Naive thymus-derived CD8-positive, alpha-beta T cell (primary cell): ENCODE results near the gene VPREB1. TPM values are rescaled to one million over a fixed set of nuclear protein-coding genes. Genes with fewer than 3 reads are reported as not detected.
"Not testable (repeated sequence)": the region's sequence is repeated elsewhere in the genome, so short reads cannot be mapped to it uniquely, and the experiment has no call there.

Experiments used
- ATAC-seq, 2 donors: fragments of 150-1000 bp; cut with Tn5 transposase in 1 of 2; sonication (Bioruptor Pico), chemical (Tn5 transposase) in 1 of 2; 1 replicate in 1 of 2; 2 replicates in 1 of 2; pipeline ENCODE4 v1.10.0; 2021; ENCODE audit warnings: mild to moderate bottlenecking in 2 of 2, moderate library complexity in 2 of 2
- POLR2A ChIA-PET: fragments of 350-600 bp; sonication (Branson Sonifier 250); formaldehyde crosslinking; loops from one replicate; lab custom pipeline; 2021; ENCODE audit warnings: antibody characterized with exemption; lab: Charles Lee
- DNase-seq, 10 donors: peaks; one replicate each; pipeline versions ENCODE4 v3.0.0 to v3.0.0-alpha.2; 2020 to 2022
- H3K27ac Mint-ChIP-seq, 10 donors: one replicate each; pipeline ENCODE4 v1.8.0; 2020 to 2022; ENCODE audit warnings: mild to moderate bottlenecking in 10 of 10, mixed read lengths in 10 of 10, moderate library complexity in 4 of 10, inconsistent platforms in 1 of 10
- H3K27me3 Mint-ChIP-seq, 5 donors: one replicate each; pipeline ENCODE4 v1.8.0; 2021 to 2022; ENCODE audit warnings: mixed read lengths in 5 of 5
- H3K36me3 Mint-ChIP-seq, 3 donors: one replicate each; pipeline ENCODE4 v1.8.0; 2020 to 2022; ENCODE audit warnings: mixed read lengths in 3 of 3, mild to moderate bottlenecking in 2 of 3, inconsistent platforms in 1 of 3
- H3K4me1 Mint-ChIP-seq, 4 donors: one replicate each; pipeline ENCODE4 v1.8.0; 2021 to 2022; ENCODE audit warnings: mixed read lengths in 4 of 4
- H3K4me3 Mint-ChIP-seq, 10 donors: one replicate each; pipeline ENCODE4 v1.8.0; 2020 to 2022; ENCODE audit warnings: mild to moderate bottlenecking in 10 of 10, mixed read lengths in 10 of 10, moderate library complexity in 6 of 10, inconsistent platforms in 1 of 10
- H3K9me3 Mint-ChIP-seq, 9 donors: one replicate each; pipeline ENCODE4 v1.8.0; 2020 to 2022; ENCODE audit warnings: mixed read lengths in 9 of 9, mild to moderate bottlenecking in 3 of 9, inconsistent platforms in 1 of 9, moderate library complexity in 1 of 9
- polyA plus RNA-seq, 3 donors: library from polyadenylated mRNA; unstranded; fragments of 300-500 nt; fragmentation: Illumina TruSeq; gene quantifications; one replicate each; pipeline ENCODE4 v1.2.3, GENCODE V29; 2021
- total RNA-seq, 8 experiments: library from RNA in 2 of 8; stranded (reverse) in 2 of 8; gene quantifications; one replicate each; pipeline ENCODE4 v1.2.3 and lab custom pipeline; 2021 to 2026

Gene VPREB1
- total and polyA plus RNA-seq, 5 experiments from 2014 or later, result not detected

DNA sequence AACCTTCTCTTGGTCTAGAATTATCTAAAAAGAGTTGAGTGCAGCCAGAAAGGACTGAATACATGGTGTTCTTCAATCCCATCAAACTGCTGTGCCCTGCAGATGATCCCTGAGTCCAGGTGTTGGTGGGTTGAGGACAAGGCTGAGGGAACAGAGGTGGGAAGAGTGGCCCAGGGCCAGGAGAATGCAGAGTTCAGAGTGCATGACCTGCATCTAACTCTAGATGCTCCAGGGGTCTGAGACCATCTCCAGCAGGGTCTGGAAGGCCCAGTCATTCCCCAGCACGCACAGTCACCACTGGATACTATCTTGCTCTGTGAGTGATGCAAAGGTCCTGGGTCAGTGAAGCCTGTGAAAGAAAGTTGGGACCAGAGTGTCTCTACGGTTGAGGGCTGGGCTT lies 2.1 kb upstream of the VPREB1 start:
- POLR2A ChIA-PET, result no interaction called here
- H3K36me3 Mint-ChIP-seq, result no peaks in the 10 kb centered on the region
- H3K9me3 Mint-ChIP-seq, result no peaks in the 10 kb centered on the region
- no peak overlapping the region for H3K27ac Mint-ChIP-seq
- no peak overlapping the region for H3K4me3 Mint-ChIP-seq
- DNase-seq, result no peak
- no peak for ATAC-seq
- H3K27me3 Mint-ChIP-seq, result peaks cover 3 to 29% (median 19%) of the 10 kb centered on the region in 5 donors
- H3K4me1 Mint-ChIP-seq, result peaks cover 5 to 26% (median 8%) of the 10 kb centered on the region in 4 donors

GRCh38 chr22:22243033-22243680 lies 1.4 kb upstream of the VPREB1 start:
- H3K27ac Mint-ChIP-seq, result no peak overlapping the region
- no peak overlapping the region for H3K4me3 Mint-ChIP-seq
- H3K36me3 Mint-ChIP-seq, result no peaks in the 10 kb centered on the region
- DNase-seq, result no peak
- POLR2A ChIA-PET, result no interaction called here
- no peaks in the 10 kb centered on the region for H3K9me3 Mint-ChIP-seq
- peaks cover 3 to 29% (median 19%) of the 10 kb centered on the region in 5 donors for H3K27me3 Mint-ChIP-seq
- no peak for ATAC-seq
- H3K4me1 Mint-ChIP-seq, result peaks cover 5 to 29% (median 9%) of the 10 kb centered on the region in 4 donors

DNA sequence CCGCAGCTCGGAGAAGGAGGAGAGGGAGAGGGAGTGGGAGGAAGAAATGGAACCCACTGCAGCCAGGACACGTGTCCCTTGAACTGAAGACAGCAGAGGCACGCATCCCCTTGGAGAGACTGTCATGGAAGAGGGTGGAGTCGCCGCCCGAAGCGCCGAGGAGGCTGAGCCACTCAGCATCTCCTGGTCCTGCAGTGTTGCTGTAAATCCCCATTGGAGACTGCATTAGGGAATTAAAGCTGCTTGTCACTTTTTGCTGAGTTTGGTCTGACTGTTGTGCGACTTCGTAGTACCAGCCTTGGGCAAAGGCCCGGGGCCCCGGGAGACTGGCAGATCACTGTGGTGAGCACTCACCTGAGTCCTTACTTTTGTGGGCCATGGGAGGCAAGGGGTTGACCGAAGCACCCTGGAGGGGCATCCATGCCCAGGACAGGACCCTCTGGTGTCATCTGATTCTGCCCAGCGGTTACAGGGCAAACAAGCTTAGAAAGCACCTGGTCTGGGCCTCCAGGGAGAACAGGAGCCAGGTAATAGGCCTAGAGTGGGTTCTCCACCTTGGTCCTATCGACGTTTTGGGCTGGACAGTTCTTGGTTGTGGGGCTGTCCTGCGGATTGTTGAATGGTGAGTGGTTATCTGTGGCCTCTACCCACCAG lies 797 bp downstream of the VPREB1 start:
- ATAC-seq, result no peak
- Mint-ChIP-seq H3K36me3 (no peaks in the 10 kb centered on the region), H3K27ac (peak overlapping the region in 1 of 10 donors; percentile 48), H3K27me3 (peaks cover 3 to 29% (median 16%) of the 10 kb centered on the region in 5 donors), H3K4me3 (no peak overlapping the region), H3K4me1 (peaks cover 16 to 42% (median 23%) of the 10 kb centered on the region in 4 donors), H3K9me3 (no peaks in the 10 kb centered on the region)
- POLR2A ChIA-PET, result no interaction called here
- no peak for DNase-seq

DNA sequence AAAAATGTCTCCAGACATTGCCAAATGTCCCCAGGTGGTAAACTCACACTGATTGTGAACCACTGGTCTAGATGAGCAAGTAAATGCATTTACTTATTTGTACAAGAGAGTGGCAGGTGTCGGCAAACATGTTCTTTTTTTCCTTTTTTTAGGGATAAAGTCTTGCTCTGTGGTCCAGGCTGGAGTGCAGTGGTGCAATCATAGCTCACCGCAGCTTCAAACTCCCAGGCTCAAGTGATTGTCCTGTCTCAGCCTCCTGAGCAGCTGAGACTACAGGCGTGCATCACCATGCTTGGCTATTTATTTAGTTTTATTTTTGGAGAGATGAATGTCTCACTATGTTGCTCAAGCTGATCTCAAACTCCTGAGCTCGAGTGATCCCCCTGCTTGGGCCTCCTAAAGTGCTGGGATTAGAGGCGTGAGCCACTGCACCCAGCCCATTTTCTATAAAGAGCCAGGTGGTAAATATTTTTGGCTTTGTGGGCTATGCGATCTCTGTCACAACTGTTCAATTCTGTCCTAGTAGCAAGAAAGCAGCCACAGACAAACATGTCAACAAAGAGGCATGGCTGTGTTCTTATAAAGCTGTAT lies 1.4 kb downstream of the VPREB1 start:
- POLR2A ChIA-PET, result no interaction called here
- H3K27me3 Mint-ChIP-seq, result peaks cover 3 to 25% (median 16%) of the 10 kb centered on the region in 5 donors
- ATAC-seq (no peak), DNase-seq (no peak)
- H3K36me3 Mint-ChIP-seq, result no peaks in the 10 kb centered on the region
- no peaks in the 10 kb centered on the region for H3K9me3 Mint-ChIP-seq
- H3K27ac Mint-ChIP-seq, result no peak overlapping the region
- H3K4me1 Mint-ChIP-seq, result peaks cover 17 to 44% (median 23%) of the 10 kb centered on the region in 4 donors
- H3K4me3 Mint-ChIP-seq, result no peak overlapping the region

DNA sequence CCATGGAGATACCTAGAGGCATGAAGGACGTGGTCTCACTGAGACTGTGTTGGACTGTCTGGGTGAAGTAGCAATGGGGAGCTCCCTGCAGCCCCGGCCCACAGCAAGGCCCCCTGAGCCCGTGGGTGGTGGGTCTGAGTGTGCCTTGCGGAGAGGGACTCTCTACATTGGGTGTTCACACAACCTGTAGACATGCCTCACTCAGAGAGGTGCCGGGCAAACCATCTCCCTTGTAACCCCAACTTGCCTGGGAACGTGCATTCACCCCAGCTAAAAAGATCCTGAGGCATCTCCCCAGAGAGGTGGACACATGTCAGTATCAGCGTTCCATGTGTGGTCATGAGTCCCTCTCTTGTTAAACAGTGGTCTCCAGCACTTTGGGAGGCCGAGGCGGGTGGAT lies 2.1 kb downstream of the VPREB1 start:
- no peaks in the 10 kb centered on the region for H3K36me3 Mint-ChIP-seq

DNA sequence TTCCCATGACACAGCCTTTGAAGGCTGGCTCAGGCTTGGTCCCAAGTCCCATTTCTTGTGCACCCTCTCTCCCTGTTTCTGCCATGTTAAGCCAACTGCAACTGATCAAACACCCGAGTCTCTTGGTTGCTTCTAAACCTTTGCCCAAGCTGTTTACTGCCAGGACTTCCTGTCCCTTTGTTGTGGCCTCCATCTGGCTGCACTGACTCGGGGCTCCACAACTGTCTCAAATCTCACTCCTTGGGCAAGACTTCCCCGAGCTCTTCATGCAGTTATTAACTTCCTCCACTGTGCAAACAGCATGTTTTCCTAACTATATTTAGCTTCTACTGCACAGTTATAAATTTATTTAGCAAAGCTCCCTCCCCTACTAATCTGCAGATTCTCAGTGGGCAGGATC lies 4.3 kb downstream of the VPREB1 start:
- H3K4me1 Mint-ChIP-seq, result peaks cover 17 to 39% (median 22%) of the 10 kb centered on the region in 4 donors
- POLR2A ChIA-PET, result no interaction called here
- peak; percentile 42 to 56 for ATAC-seq
- H3K36me3 Mint-ChIP-seq, result no peaks in the 10 kb centered on the region
- peaks cover 0 to 10% (median 3%) of the 10 kb centered on the region in 5 donors for H3K27me3 Mint-ChIP-seq
- peak in 3 of 10 donors; percentile 5 to 20 (median 19) for DNase-seq
- H3K27ac Mint-ChIP-seq, result peak overlapping the region in 6 of 10 donors; percentile 32 to 76 (median 49)
- no peaks in the 10 kb centered on the region for H3K9me3 Mint-ChIP-seq
- H3K4me3 Mint-ChIP-seq, result peak overlapping the region in 5 of 10 donors; percentile 10 to 49 (median 31)

More for the DNA sequence above, 2.1 kb downstream of the VPREB1 start:
- peaks cover 17 to 44% (median 23%) of the 10 kb centered on the region in 4 donors for H3K4me1 Mint-ChIP-seq
- POLR2A ChIA-PET, result no interaction called here
- no peak overlapping the region for H3K4me3 Mint-ChIP-seq
- ATAC-seq, result no peak
- H3K9me3 Mint-ChIP-seq, result no peaks in the 10 kb centered on the region
- DNase-seq, result no peak
- no peak overlapping the region for H3K27ac Mint-ChIP-seq
- H3K27me3 Mint-ChIP-seq, result peaks cover 2 to 20% (median 11%) of the 10 kb centered on the region in 5 donors

- H3K4me3 Mint-ChIP-seq, ATAC-seq, POLR2A ChIA-PET, DNase-seq, H3K36me3 Mint-ChIP-seq, H3K9me3 Mint-ChIP-seq, H3K27me3 Mint-ChIP-seq: not testable (repeated sequence)
- Mint-ChIP-seq H3K4me1 (peaks cover 12 to 25% (median 15%) of the 10 kb centered on the region in 4 donors), H3K27ac (peak overlapping the region in 1 of 10 donors; percentile 59)
These were observed 6.1 kb downstream of the VPREB1 start for GRCh38 chr22:22250651-22251050.

- not testable (repeated sequence) for H3K4me3 Mint-ChIP-seq
These were observed 11.5 kb downstream of the VPREB1 start for GRCh38 chr22:22256133-22256532.

GRCh38 chr22:22258597-22259415 lies 14.2 kb downstream of the VPREB1 start:
- ATAC-seq, H3K4me3 Mint-ChIP-seq, POLR2A ChIA-PET, H3K27ac Mint-ChIP-seq, H3K9me3 Mint-ChIP-seq, DNase-seq, H3K4me1 Mint-ChIP-seq, H3K36me3 Mint-ChIP-seq: not testable (repeated sequence)
- H3K27me3 Mint-ChIP-seq, result peaks cover 0 to 11% (median 2%) of the 10 kb centered on the region in 5 donors

More at GRCh38 chr22:22256133-22256532, 11.5 kb downstream of the VPREB1 start:
- Mint-ChIP-seq H3K27me3 (peaks cover 0 to 11% (median 2%) of the 10 kb centered on the region in 5 donors), H3K27ac (peak overlapping the region in 1 of 10 donors; percentile 68)
- H3K9me3 Mint-ChIP-seq, POLR2A ChIA-PET, H3K4me1 Mint-ChIP-seq, DNase-seq, H3K36me3 Mint-ChIP-seq, ATAC-seq: not testable (repeated sequence)

DNA sequence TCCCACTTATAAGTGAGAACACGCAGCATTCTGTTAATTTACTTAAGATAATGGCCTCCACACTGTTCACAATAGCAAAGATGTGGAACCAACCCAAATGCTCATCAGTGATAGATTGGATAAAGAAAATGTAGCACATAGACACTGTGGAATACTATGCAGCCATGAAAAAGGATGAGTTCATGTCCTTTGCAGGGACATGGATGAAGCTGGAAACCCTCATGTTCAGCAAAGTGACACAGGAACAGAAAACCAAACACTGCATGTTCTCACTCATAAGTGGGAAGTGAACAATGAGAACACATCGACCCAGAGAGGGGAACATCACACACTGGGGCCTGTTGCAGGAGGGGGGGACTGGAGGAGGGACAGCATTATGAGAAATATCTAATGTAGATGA lies 15.6 kb downstream of the VPREB1 start:
- not testable (repeated sequence) for H3K27me3 Mint-ChIP-seq, ATAC-seq, H3K4me3 Mint-ChIP-seq

DNA sequence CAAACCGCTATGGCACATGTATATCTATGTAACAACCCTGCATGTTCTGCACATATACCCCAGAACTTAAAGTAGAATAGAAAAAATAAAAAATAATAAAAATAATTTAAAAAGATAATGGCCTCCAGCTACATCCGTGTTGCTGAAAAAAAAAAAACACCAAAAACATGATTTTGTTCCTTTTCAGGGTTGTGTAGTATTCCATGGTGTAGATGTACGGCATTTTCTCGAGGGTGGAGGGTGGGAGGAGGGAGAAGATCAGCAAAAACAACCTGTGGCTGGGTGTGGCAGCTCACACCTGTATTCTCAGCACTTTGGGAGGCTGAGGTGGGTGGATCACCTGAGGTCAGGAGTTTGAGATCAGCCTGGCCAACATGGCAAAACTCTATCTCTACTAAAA lies 16.0 kb downstream of the VPREB1 start:
- ATAC-seq, H3K27ac Mint-ChIP-seq, H3K4me1 Mint-ChIP-seq, H3K9me3 Mint-ChIP-seq, H3K4me3 Mint-ChIP-seq, H3K36me3 Mint-ChIP-seq, POLR2A ChIA-PET, H3K27me3 Mint-ChIP-seq, DNase-seq: not testable (repeated sequence)

More for the DNA sequence above, 15.6 kb downstream of the VPREB1 start:
- H3K4me1 Mint-ChIP-seq, POLR2A ChIA-PET, H3K9me3 Mint-ChIP-seq, H3K27ac Mint-ChIP-seq, H3K36me3 Mint-ChIP-seq, DNase-seq: not testable (repeated sequence)

DNA sequence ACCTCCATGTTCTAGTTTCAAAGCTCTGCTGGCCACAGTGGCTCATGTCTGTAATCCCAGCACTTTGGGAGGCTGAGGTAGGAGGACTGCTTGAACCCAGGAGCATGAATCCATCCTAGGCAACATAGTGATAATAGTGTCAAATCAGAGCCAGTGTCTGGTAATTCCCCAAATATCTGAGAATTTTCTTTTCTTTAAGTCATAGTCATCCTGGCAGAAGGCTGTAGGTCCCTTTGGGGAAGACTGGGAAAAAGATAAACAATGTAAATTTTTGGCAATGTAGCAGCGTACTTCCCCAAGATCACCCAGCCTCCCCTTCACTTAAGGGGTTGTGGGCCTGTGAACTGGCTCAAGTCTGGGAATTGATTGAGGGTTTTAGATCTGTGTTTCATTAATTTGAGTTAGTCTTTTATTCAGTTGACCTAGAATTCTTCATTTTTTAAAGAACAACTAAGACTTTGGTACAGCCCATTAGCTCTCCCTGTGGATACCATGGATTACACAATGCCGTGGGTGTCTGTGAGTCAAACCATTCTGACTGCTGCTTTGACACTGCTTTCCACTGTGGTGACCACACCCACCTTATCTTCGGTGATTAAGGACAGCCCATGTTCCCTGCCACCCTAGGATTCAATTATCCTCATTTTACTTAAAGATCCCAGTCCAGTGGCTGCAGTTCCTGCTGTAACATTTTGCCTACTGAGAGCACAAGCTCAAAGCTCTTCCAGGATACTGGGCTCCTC lies 17.9 kb downstream of the VPREB1 start:
- H3K4me3 Mint-ChIP-seq, POLR2A ChIA-PET, ATAC-seq: not testable (repeated sequence)

More for the DNA sequence above, 17.9 kb downstream of the VPREB1 start:
- H3K9me3 Mint-ChIP-seq, H3K27me3 Mint-ChIP-seq, H3K36me3 Mint-ChIP-seq, H3K4me1 Mint-ChIP-seq, DNase-seq: not testable (repeated sequence)
- peak overlapping the region in 2 of 10 donors; percentile 21 to 79 for H3K27ac Mint-ChIP-seq
